A549 (cell line): ENCODE data around the gene PLEKHM2. TPM values are rescaled to one million over a fixed set of nuclear protein-coding genes. Genes with fewer than 3 reads are reported as not detected.

Experiments used
- ATAC-seq, 2 experiments: fragments of 200-7000 bp in 1 of 2; fragments of >200 bp in 1 of 2; cut with Nextera tagmentation in 1 of 2; cut with Tn5 transposase in 1 of 2; 3 replicates each; pipeline versions ENCODE4 v1.8.0 to v1.9.1; 2018 to 2020; ENCODE audit warnings: mild to moderate bottlenecking in 1 of 2, moderate library complexity in 1 of 2
- CTCF ChIA-PET: fragments of 300-600 bp; sonication (Branson Sonifier 250); formaldehyde crosslinking; extraction: SDS; loops from one replicate; lab custom pipeline; 2021; ENCODE audit warnings: antibody characterized with exemption, inconsistent platforms; lab: Yijun Ruan, JAX
- POLR2A ChIA-PET: fragments of 350-600 bp; formaldehyde crosslinking; extraction: SDS; loops from one replicate; lab custom pipeline; 2021; ENCODE audit warnings: antibody characterized with exemption, inconsistent platforms; lab: Yijun Ruan, JAX
- DNase-seq, 2 experiments: peaks; one replicate each; pipeline versions ENCODE4 v3.0.0 to v3.0.0-alpha.2; 2011 to 2016; ENCODE audit warnings: low read depth in 1 of 2, low spot score in 1 of 2
- FAIRE-seq: peaks from 2 replicates; lab custom pipeline; 2011; peaks lifted over from hg19 to GRCh38; lab: Jason Lieb, UNC
- H3K27ac ChIP-seq, 2 experiments: fragments of >200 bp; sonication (Bioruptor Twin); formaldehyde crosslinking; 3 replicates each; pipeline ENCODE4 v1.5.1; 2016 to 2017
- H3K4me1 ChIP-seq: fragments of >200 bp; sonication (Bioruptor Twin); formaldehyde crosslinking; 3 replicates; pipeline ENCODE4 v1.6.1; 2016
- H3K4me2 ChIP-seq: fragments of >200 bp; sonication (Bioruptor Twin); formaldehyde crosslinking; 3 replicates; pipeline ENCODE4 v1.6.1; 2016
- H3K4me3 ChIP-seq: fragments of >200 bp; sonication (Bioruptor Twin); formaldehyde crosslinking; 3 replicates; pipeline ENCODE4 v1.5.1; 2016
- H3K9me3 ChIP-seq: fragments of >200 bp; sonication (Bioruptor Twin); formaldehyde crosslinking; 3 replicates; pipeline ENCODE4 v1.6.1; 2016
- BHLHE40 ChIP-seq: IDR thresholded peaks from 2 replicates; pipeline ENCODE4 v1.6.1; 2012; ENCODE audit warnings: low read depth, low read length, inconsistent platforms
- CEBPB ChIP-seq, 2 experiments: fragments of >200 bp in 1 of 2; sonication (Bioruptor Twin) in 1 of 2; formaldehyde crosslinking in 1 of 2; IDR thresholded peaks; 2 replicates each; pipeline ENCODE4 v1.6.1; 2012 to 2016
- CHD2 ChIP-seq: fragments of 150-350 bp; IDR thresholded peaks from 2 replicates; pipeline ENCODE4 v1.6.1; 2014; ENCODE audit warnings: low read length; ENCODE audit not compliant: partially characterized antibody
- CTCF ChIP-seq: fragments of >200 bp; sonication (Bioruptor Twin); formaldehyde crosslinking; IDR thresholded peaks from 3 replicates; pipeline ENCODE4 v1.5.1; 2016
- FOXS1 ChIP-seq: fragments of 250-450 bp; sonication (Bioruptor Pico); IDR thresholded peaks from 2 replicates; pipeline ENCODE4 v1.5.0; 2020; ENCODE audit warnings: mild to moderate bottlenecking, moderate library complexity
- HOXB13 ChIP-seq: fragments of 250-450 bp; sonication (Bioruptor Pico); IDR thresholded peaks from 2 replicates; pipeline ENCODE4 v1.5.0; 2020; ENCODE audit warnings: low read depth, mild to moderate bottlenecking, moderate library complexity
- HOXB5 ChIP-seq: fragments of 250-450 bp; sonication (Bioruptor Pico); IDR thresholded peaks from 2 replicates; pipeline ENCODE4 v1.5.0; 2020; ENCODE audit warnings: mild to moderate bottlenecking, moderate library complexity
- KDM1A ChIP-seq: fragments of 200-600 bp; sonication (generic); IDR thresholded peaks from 2 replicates; pipeline ENCODE4 v1.6.1; 2016; ENCODE audit warnings: low read depth, mild to moderate bottlenecking
- KDM5A ChIP-seq: fragments of 200-600 bp; sonication (generic); IDR thresholded peaks from 2 replicates; pipeline ENCODE4 v1.6.1; 2016; ENCODE audit warnings: antibody characterized with exemption, mild to moderate bottlenecking
- MAX ChIP-seq: IDR thresholded peaks from 2 replicates; pipeline ENCODE4 v1.6.1; 2012
- MYC ChIP-seq: IDR thresholded peaks from 2 replicates; pipeline ENCODE4 v1.6.1; 2012; ENCODE audit warnings: mild to moderate bottlenecking, inconsistent platforms, low read length, improper control_type of control experiment, borderline replicate concordance
- NPAS2 ChIP-seq: fragments of 250-450 bp; sonication (Bioruptor Pico); IDR thresholded peaks from 2 replicates; pipeline ENCODE4 v1.8.0; 2022; ENCODE audit warnings: mild to moderate bottlenecking, moderate library complexity, borderline replicate concordance
- RCOR1 ChIP-seq: fragments of 150-350 bp; IDR thresholded peaks from 2 replicates; pipeline ENCODE4 v1.6.1; 2014; ENCODE audit warnings: antibody characterized with exemption, low read length, low read depth
- RFX5 ChIP-seq: fragments of 450-650 bp; IDR thresholded peaks from 2 replicates; pipeline ENCODE4 v1.7.1; 2014; ENCODE audit warnings: antibody characterized with exemption, mild to moderate bottlenecking, moderate library complexity
- SMC3 ChIP-seq: fragments of >200 bp; sonication (Bioruptor Twin); formaldehyde crosslinking; IDR thresholded peaks from 3 replicates; pipeline ENCODE4 v1.6.1; 2018; ENCODE audit warnings: inconsistent platforms
- TP53 ChIP-seq: fragments of 250-450 bp; sonication (Bioruptor Pico); IDR thresholded peaks from 2 replicates; pipeline ENCODE4 v1.5.0; 2021; ENCODE audit warnings: mild to moderate bottlenecking, moderate library complexity
- USF2 ChIP-seq: fragments of 450-650 bp; IDR thresholded peaks from 2 replicates; pipeline ENCODE4 v1.6.1; 2014; ENCODE audit warnings: antibody characterized with exemption
- ZC3H11A ChIP-seq: fragments of 450-650 bp; IDR thresholded peaks from 2 replicates; pipeline ENCODE4 v1.6.1; 2014; ENCODE audit warnings: antibody characterized with exemption, mild to moderate bottlenecking
- ZFP36 ChIP-seq: fragments of 450-650 bp; IDR thresholded peaks from 2 replicates; pipeline ENCODE4 v1.6.1; 2014; ENCODE audit warnings: borderline replicate concordance; ENCODE audit not compliant: partially characterized antibody
- ZSCAN20 ChIP-seq: fragments of 250-450 bp; sonication (Bioruptor Pico); IDR thresholded peaks from 2 replicates; pipeline ENCODE4 v1.8.0; 2022; ENCODE audit warnings: mild to moderate bottlenecking, moderate library complexity
- WGBS: methylation state at CpG from one replicate; pipeline ENCODE4 v1.1.6; 2017; ENCODE audit errors: missing lambda C conversion rate; 5-methylcytosine and 5-hydroxymethylcytosine counted together
- polyA plus RNA-seq, 4 experiments: library from polyadenylated mRNA; depleted of rRNA in 3 of 4; stranded (reverse); fragments of >200 nt; fragmentation: RNase III in 1 of 4; extraction: RNeasy Plus Mini Kit Qiagen cat#74134 plus additional on column Dnase treatment in 1 of 4; gene quantifications; 2 replicates in 3 of 4; 3 replicates in 1 of 4; pipeline ENCODE4 v1.2.3, GENCODE V29; 2011 to 2017
- TF ChIP-seq, protein P1 (sequence below): IDR thresholded peaks from 2 replicates; pipeline ENCODE4 v1.6.1; 2012; ENCODE audit warnings: low read depth, borderline replicate concordance
- TF ChIP-seq, protein P2 (sequence below): fragments of 250-450 bp; sonication (Bioruptor Pico); IDR thresholded peaks from 2 replicates; pipeline ENCODE4 v1.5.0; 2021; ENCODE audit warnings: mild to moderate bottlenecking, moderate library complexity, borderline replicate concordance

PLEKHM2 gene
- polyA plus RNA-seq, 2 of the 4 experiments (the other 2 are of a cell fraction): 14.7 to 21.5 TPM

- ChIA-PET CTCF (no interaction called here), POLR2A (no interaction called here)
- no peak overlapping the region for H3K4me3 ChIP-seq
- no peak for TF ChIP-seq HOXB13 (CRISPR knock-in tag)
- TF ChIP-seq ZSCAN20 (CRISPR knock-in tag): no peak
- DNase-seq: no peak
- no peak overlapping the region for H3K4me2 ChIP-seq
- no peak overlapping the region for H3K27ac ChIP-seq
- no peak for FAIRE-seq
- H3K9me3 ChIP-seq: no peaks in the 10 kb centered on the region
- WGBS: 56% methylated on average over 2 of the region's 2 CpGs
- ATAC-seq: no peak
- H3K4me1 ChIP-seq: peaks cover 14% of the 10 kb centered on the region; the same call in 2 of the 3 replicates
These were observed 3.3 kb downstream of the PLEKHM2 start for GRCh38 chr1:15687446-15687845.

- no peak overlapping the region for H3K27ac ChIP-seq
- CTCF ChIA-PET: interaction anchor here (0.6 kb wide), 1 partner anchor 36 kb away, joined by 3 read pairs; no protein-coding TSS in a partner anchor
- 97% methylated on average over 6 of the region's 6 CpGs for WGBS
- FAIRE-seq (no peak), DNase-seq (no peak), ATAC-seq (no peak)
- H3K4me2 ChIP-seq: no peak overlapping the region
- POLR2A ChIA-PET: no interaction called here
- H3K4me3 ChIP-seq: no peak overlapping the region
- H3K9me3 ChIP-seq: no peaks in the 10 kb centered on the region
- no peak for TF ChIP-seq CEBPB (IDR thresholded peaks at IDR 0.05)
- no peak for TF ChIP-seq TP53
- no peak for TF ChIP-seq CHD2
- no peak for TF ChIP-seq CTCF
- TF ChIP-seq FOXS1 (CRISPR knock-in tag): no peak
- no peak for TF ChIP-seq ZFP36
- TF ChIP-seq RFX5: no peak
- no peak for TF ChIP-seq RCOR1
- peaks cover 7% of the 10 kb centered on the region; the same call in 2 of the 3 replicates for H3K4me1 ChIP-seq
These were observed 6.2 kb downstream of the PLEKHM2 start for GRCh38 chr1:15690317-15690716.

DNA sequence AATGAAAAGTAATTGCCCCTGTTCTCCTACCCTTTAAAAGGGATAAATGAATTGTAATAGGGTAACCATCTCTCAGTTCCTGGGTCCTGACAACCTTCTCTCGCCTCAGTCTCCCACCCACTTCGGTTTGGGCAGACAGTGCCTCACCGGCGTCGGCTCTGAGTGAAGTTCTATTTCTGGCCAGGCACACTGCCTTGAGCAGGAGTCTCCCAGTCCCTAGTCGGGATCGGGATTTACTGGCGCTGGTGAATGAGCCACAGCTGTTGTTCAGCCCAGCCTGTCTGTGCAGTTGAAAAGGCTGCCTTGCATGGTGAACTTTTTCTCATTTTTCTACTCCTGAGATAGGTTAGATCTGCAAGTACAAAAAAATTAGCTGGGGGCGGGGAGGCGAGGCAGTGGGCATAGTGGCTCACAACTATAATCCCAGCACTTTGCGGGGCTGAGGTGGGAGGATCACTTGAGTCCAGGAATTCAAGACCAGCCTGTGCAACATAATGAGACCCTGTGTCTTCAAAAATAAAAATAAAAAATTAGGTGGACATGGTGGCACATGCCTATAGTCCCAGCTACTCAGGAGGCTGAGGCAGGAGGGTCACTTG lies 7.4 kb downstream of the PLEKHM2 start:
- Histone ChIP-seq H3K4me1 (no peaks in the 10 kb centered on the region), H3K9me3 (no peaks in the 10 kb centered on the region), H3K4me2 (no peak overlapping the region), H3K27ac (no peak overlapping the region), H3K4me3 (no peak overlapping the region)
- FAIRE-seq: no peak
- WGBS: 91% methylated on average over 8 of the region's 11 CpGs
- no peak for ATAC-seq
- CTCF ChIA-PET: interaction anchor here (0.7 to 1.4 kb wide), 5 partner anchors 14 to 50 kb away, joined by 3 read pairs; no protein-coding TSS in a partner anchor
- POLR2A ChIA-PET: no interaction called here
- no peak for DNase-seq
- TF ChIP-seq, protein P1, sequence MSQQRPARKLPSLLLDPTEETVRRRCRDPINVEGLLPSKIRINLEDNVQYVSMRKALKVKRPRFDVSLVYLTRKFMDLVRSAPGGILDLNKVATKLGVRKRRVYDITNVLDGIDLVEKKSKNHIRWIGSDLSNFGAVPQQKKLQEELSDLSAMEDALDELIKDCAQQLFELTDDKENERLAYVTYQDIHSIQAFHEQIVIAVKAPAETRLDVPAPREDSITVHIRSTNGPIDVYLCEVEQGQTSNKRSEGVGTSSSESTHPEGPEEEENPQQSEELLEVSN: no peak
- TF ChIP-seq NPAS2 (CRISPR knock-in tag) (no peak), ZFP36 (no peak), USF2 (no peak)

- 88% methylated on average over 5 of the region's 5 CpGs for WGBS
- ChIA-PET POLR2A (no interaction called here), CTCF (interaction anchor here (1.0 to 1.4 kb wide), 3 partner anchors 22 to 49 kb away, joined by 3 read pairs; no protein-coding TSS in a partner anchor)
- no peaks in the 10 kb centered on the region for H3K4me1 ChIP-seq
- DNase-seq: no peak
- no peak overlapping the region for H3K4me2 ChIP-seq
- no peak overlapping the region for H3K27ac ChIP-seq
- no peak overlapping the region for H3K4me3 ChIP-seq
- no peak for ATAC-seq
- no peak for FAIRE-seq
- H3K9me3 ChIP-seq: no peaks in the 10 kb centered on the region
- TF ChIP-seq CEBPB (IDR thresholded peaks at IDR 0.05): no peak
- TF ChIP-seq ZC3H11A: no peak
- TF ChIP-seq KDM5A: no peak
- TF ChIP-seq BHLHE40: no peak
- no peak for TF ChIP-seq MYC
- no peak for TF ChIP-seq SMC3
- TF ChIP-seq, protein P2, sequence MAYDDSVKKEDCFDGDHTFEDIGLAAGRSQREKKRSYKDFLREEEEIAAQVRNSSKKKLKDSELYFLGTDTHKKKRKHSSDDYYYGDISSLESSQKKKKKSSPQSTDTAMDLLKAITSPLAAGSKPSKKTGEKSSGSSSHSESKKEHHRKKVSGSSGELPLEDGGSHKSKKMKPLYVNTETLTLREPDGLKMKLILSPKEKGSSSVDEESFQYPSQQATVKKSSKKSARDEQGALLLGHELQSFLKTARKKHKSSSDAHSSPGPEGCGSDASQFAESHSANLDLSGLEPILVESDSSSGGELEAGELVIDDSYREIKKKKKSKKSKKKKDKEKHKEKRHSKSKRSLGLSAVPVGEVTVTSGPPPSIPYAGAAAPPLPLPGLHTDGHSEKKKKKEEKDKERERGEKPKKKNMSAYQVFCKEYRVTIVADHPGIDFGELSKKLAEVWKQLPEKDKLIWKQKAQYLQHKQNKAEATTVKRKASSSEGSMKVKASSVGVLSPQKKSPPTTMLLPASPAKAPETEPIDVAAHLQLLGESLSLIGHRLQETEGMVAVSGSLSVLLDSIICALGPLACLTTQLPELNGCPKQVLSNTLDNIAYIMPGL (CRISPR knock-in tag): no peak
- TF ChIP-seq FOXS1 (CRISPR knock-in tag): no peak
- no peak for TF ChIP-seq HOXB5 (CRISPR knock-in tag)
- TF ChIP-seq KDM1A: no peak
- TF ChIP-seq MAX: no peak
These were observed 8.1 kb downstream of the PLEKHM2 start for GRCh38 chr1:15692121-15692682.
